ENCODE data around the gene NFE2L2. TPM values are rescaled to one million over a fixed set of nuclear protein-coding genes. Genes with fewer than 3 reads are reported as not detected.

The NFE2L2 gene
- total RNA-seq, 2 donors from 2014 or later, result 98.6 to 126 TPM

GRCh38 chr2:177263451-177264208 lies 897 bp downstream of the NFE2L2 start:
- intact Hi-C loops (cut with DNase I), result loop anchor here (1.0 to 10.0 kb wide), 4 partner anchors 51 to 151 kb away; partner anchors contain the start of gene HNRNPA3
- peak overlapping the region; percentile 95 to 99 for H3K4me3 ChIP-seq
- peak overlapping the region; percentile 99 to 100 for H3K27ac ChIP-seq
- H3K9me3 ChIP-seq, result no peaks in the 10 kb centered on the region
- WGBS, result under 1% methylated on average over 52 of the region's 81 CpGs
- TF ChIP-seq, protein P1, sequence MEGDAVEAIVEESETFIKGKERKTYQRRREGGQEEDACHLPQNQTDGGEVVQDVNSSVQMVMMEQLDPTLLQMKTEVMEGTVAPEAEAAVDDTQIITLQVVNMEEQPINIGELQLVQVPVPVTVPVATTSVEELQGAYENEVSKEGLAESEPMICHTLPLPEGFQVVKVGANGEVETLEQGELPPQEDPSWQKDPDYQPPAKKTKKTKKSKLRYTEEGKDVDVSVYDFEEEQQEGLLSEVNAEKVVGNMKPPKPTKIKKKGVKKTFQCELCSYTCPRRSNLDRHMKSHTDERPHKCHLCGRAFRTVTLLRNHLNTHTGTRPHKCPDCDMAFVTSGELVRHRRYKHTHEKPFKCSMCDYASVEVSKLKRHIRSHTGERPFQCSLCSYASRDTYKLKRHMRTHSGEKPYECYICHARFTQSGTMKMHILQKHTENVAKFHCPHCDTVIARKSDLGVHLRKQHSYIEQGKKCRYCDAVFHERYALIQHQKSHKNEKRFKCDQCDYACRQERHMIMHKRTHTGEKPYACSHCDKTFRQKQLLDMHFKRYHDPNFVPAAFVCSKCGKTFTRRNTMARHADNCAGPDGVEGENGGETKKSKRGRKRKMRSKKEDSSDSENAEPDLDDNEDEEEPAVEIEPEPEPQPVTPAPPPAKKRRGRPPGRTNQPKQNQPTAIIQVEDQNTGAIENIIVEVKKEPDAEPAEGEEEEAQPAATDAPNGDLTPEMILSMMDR (IDR thresholded peaks at IDR 0.05), result peak; percentile 64 to 96 (median 91)
- peak; percentile 65 for TF ChIP-seq POLR2A (IDR thresholded peaks at IDR 0.05)
- peak; percentile 95 for TF ChIP-seq POLR2AphosphoS5 (IDR thresholded peaks at IDR 0.05)
- no peaks in the 10 kb centered on the region for H3K36me3 ChIP-seq
- no peaks in the 10 kb centered on the region for H3K27me3 ChIP-seq (replicated peaks; ENCODE audit: insufficient read depth)
- DNase-seq (ENCODE audit: low spot score), result peak; percentile 98
- no peaks in the 10 kb centered on the region for H3K4me1 ChIP-seq (replicated peaks)

GRCh38 chr2:177262958-177263450 lies 1.5 kb downstream of the NFE2L2 start:
- no peaks in the 10 kb centered on the region for H3K27me3 ChIP-seq (replicated peaks; ENCODE audit: insufficient read depth)
- H3K27ac ChIP-seq, result peak overlapping the region; percentile 99 to 100
- TF ChIP-seq, protein P1 (IDR thresholded peaks at IDR 0.05), result no peak
- TF ChIP-seq POLR2AphosphoS5 (IDR thresholded peaks at IDR 0.05) (no peak), POLR2A (IDR thresholded peaks at IDR 0.05) (no peak)
- intact Hi-C loops (cut with DNase I), result loop anchor here (1.0 to 10.0 kb wide), 4 partner anchors 51 to 152 kb away; partner anchors contain the start of gene HNRNPA3
- DNase-seq (ENCODE audit: low spot score), result no peak
- no peaks in the 10 kb centered on the region for H3K4me1 ChIP-seq (replicated peaks)
- no peaks in the 10 kb centered on the region for H3K9me3 ChIP-seq
- no peaks in the 10 kb centered on the region for H3K36me3 ChIP-seq
- H3K4me3 ChIP-seq, result peak overlapping the region; percentile 95 to 99
- WGBS, result 3% methylated on average over 6 of the region's 6 CpGs

GRCh38 chr2:177262092-177262491 lies 2.4 kb downstream of the NFE2L2 start:
- Histone ChIP-seq H3K27ac (peak overlapping the region; percentile 99 to 100), H3K4me3 (peak overlapping the region; percentile 95 to 99), H3K4me1 (replicated peaks) (peaks cover 5% of the 10 kb centered on the region), H3K36me3 (no peaks in the 10 kb centered on the region), H3K9me3 (no peaks in the 10 kb centered on the region), H3K27me3 (replicated peaks; ENCODE audit: insufficient read depth) (no peaks in the 10 kb centered on the region)
- WGBS, result 9% methylated on average over 2 of the region's 2 CpGs
- intact Hi-C loops (cut with DNase I), result loop anchor here (2.0 to 10.0 kb wide), 3 partner anchors 71 to 153 kb away; no protein-coding TSS in a partner anchor
- TF ChIP-seq POLR2AphosphoS5 (IDR thresholded peaks at IDR 0.05) (peak; percentile 11), POLR2A (IDR thresholded peaks at IDR 0.05) (no peak)
- TF ChIP-seq, protein P1 (IDR thresholded peaks at IDR 0.05), result no peak
- no peak for DNase-seq (ENCODE audit: low spot score)

- DNase-seq (ENCODE audit: low spot score), result no peak
- Histone ChIP-seq H3K27me3 (replicated peaks; ENCODE audit: insufficient read depth) (no peaks in the 10 kb centered on the region), H3K9me3 (no peaks in the 10 kb centered on the region), H3K36me3 (no peaks in the 10 kb centered on the region), H3K27ac (peak overlapping the region; percentile 99 to 100), H3K4me1 (replicated peaks) (peaks cover 5% of the 10 kb centered on the region), H3K4me3 (peak overlapping the region; percentile 95 to 99)
- WGBS, result 10% methylated on average over 5 of the region's 5 CpGs
- intact Hi-C loops (cut with DNase I), result loop anchor here (2.0 to 10.0 kb wide), 3 partner anchors 71 to 153 kb away; no protein-coding TSS in a partner anchor
- TF ChIP-seq POLR2AphosphoS5 (IDR thresholded peaks at IDR 0.05) (no peak), POLR2A (IDR thresholded peaks at IDR 0.05) (no peak)
- TF ChIP-seq, protein P1 (IDR thresholded peaks at IDR 0.05), result no peak
Measured at GRCh38 chr2:177261116-177262060, 3.1 kb downstream of the NFE2L2 start.
